Thymus (tissue), 11 donors: ENCODE measurements around the gene GTF2IRD1. TPM values are rescaled to one million over a fixed set of nuclear protein-coding genes. Genes with fewer than 3 reads are reported as not detected.
"Not testable (repeated sequence)": the region's sequence is repeated elsewhere in the genome, so short reads cannot be mapped to it uniquely, and the experiment has no call there.

ENCODE experiments used
- DNase-seq, 9 donors: peaks; one replicate each; pipeline ENCODE4 v3.0.0-alpha.2; 2013; ENCODE audit warnings: low spot score in 9 of 9, low read depth in 6 of 9, missing footprints in 1 of 9
- H3K27ac ChIP-seq, 2 donors: one replicate each; pipeline ENCODE4 v1.5.1; 2013; ENCODE audit warnings: control low read depth in 1 of 2, low read depth in 1 of 2, low read length in 1 of 2, mild to moderate bottlenecking in 1 of 2, moderate library complexity in 1 of 2
- H3K27me3 ChIP-seq, 2 donors: one replicate each; pipeline ENCODE4 v1.5.1; 2013; ENCODE audit warnings: low read length in 1 of 2; ENCODE audit not compliant: control insufficient read depth in 2 of 2, insufficient read depth in 1 of 2
- H3K36me3 ChIP-seq, 2 donors: one replicate each; pipeline ENCODE4 v1.5.1; 2013; ENCODE audit warnings: low read length in 1 of 2, mild to moderate bottlenecking in 1 of 2, moderate library complexity in 1 of 2; ENCODE audit not compliant: control insufficient read depth in 2 of 2, insufficient read depth in 2 of 2
- H3K4me1 ChIP-seq, 2 donors: one replicate each; pipeline ENCODE4 v1.5.1; 2013; ENCODE audit warnings: low read length in 2 of 2; ENCODE audit not compliant: control insufficient read depth in 2 of 2, insufficient read depth in 2 of 2
- H3K4me3 ChIP-seq, 2 donors: one replicate each; pipeline ENCODE4 v1.5.1; 2013; ENCODE audit warnings: low read length in 2 of 2, control low read depth in 1 of 2, mild to moderate bottlenecking in 1 of 2
- H3K9me3 ChIP-seq, 2 donors: one replicate each; pipeline ENCODE4 v1.5.1; 2013; ENCODE audit warnings: low read length in 1 of 2, mild to moderate bottlenecking in 1 of 2; ENCODE audit not compliant: control insufficient read depth in 2 of 2, insufficient read depth in 1 of 2
- WGBS: extraction: QIAGEN DNeasy Blood & Tissue Kit; methylation state at CpG from one replicate; pipeline ENCODE4 v1.1.7; 2013; 5-methylcytosine and 5-hydroxymethylcytosine counted together
- polyA plus RNA-seq: library from polyadenylated mRNA; stranded (reverse); fragments of 200-250 nt; gene quantifications from one replicate; pipeline ENCODE4 v1.2.3, GENCODE V29; 2013
- total RNA-seq: library from RNA; stranded (reverse); fragments of 120-200 nt; gene quantifications from one replicate; pipeline ENCODE4 v1.2.4, GENCODE V29; 2013
- donor health status: healthy.

Gene GTF2IRD1
- total and polyA plus RNA-seq, 2 donors: 4.7 to 14.6 TPM

- Histone ChIP-seq H3K4me3 (no peak overlapping the region), H3K27me3 (no peaks in the 10 kb centered on the region), H3K4me1 (peaks cover 11 to 26% of the 10 kb centered on the region in 2 donors), H3K36me3 (no peaks in the 10 kb centered on the region), H3K27ac (no peak overlapping the region), H3K9me3 (no peaks in the 10 kb centered on the region)
- no peak for DNase-seq
- 97% methylated on average over 14 of the region's 14 CpGs for WGBS
These were observed 165.6 kb downstream of the GTF2IRD1 start for GRCh38 chr7:74619235-74619860.

GRCh38 chr7:74622228-74622749 is 168.6 kb downstream of the GTF2IRD1 start:
- H3K36me3 ChIP-seq: no peaks in the 10 kb centered on the region
- no peaks in the 10 kb centered on the region for H3K27me3 ChIP-seq
- H3K27ac ChIP-seq: no peak overlapping the region
- H3K4me3 ChIP-seq: no peak overlapping the region
- peaks cover 8 to 14% of the 10 kb centered on the region in 2 donors for H3K4me1 ChIP-seq
- 96% methylated on average over 5 of the region's 5 CpGs for WGBS
- H3K9me3 ChIP-seq: no peaks in the 10 kb centered on the region
- no peak for DNase-seq

- DNase-seq: no peak
These were observed 169.4 kb downstream of the GTF2IRD1 start for GRCh38 chr7:74623135-74623534.

GRCh38 chr7:74625446-74625845 is 171.7 kb downstream of the GTF2IRD1 start:
- DNase-seq: peak in 1 of 9 donors; percentile 44
- no peak overlapping the region for H3K27ac ChIP-seq
- H3K36me3 ChIP-seq: no peaks in the 10 kb centered on the region
- H3K4me3 ChIP-seq: no peak overlapping the region
- no peaks in the 10 kb centered on the region for H3K9me3 ChIP-seq
- WGBS: 18% methylated on average over 3 of the region's 3 CpGs
- peaks cover 0 to 7% of the 10 kb centered on the region in 2 donors for H3K4me1 ChIP-seq
- H3K27me3 ChIP-seq: no peaks in the 10 kb centered on the region

More at GRCh38 chr7:74623135-74623534, 169.4 kb downstream of the GTF2IRD1 start:
- Histone ChIP-seq H3K4me3 (no peak overlapping the region), H3K27me3 (no peaks in the 10 kb centered on the region), H3K9me3 (no peaks in the 10 kb centered on the region), H3K4me1 (peaks cover under 1 to 11% of the 10 kb centered on the region in 2 donors), H3K27ac (no peak overlapping the region), H3K36me3 (no peaks in the 10 kb centered on the region)
- WGBS: 92% methylated on average over 9 of the region's 9 CpGs

GRCh38 chr7:74627661-74628411 is 174.1 kb downstream of the GTF2IRD1 start:
- H3K4me1 ChIP-seq: peaks cover 0 to 7% of the 10 kb centered on the region in 2 donors
- no peaks in the 10 kb centered on the region for H3K36me3 ChIP-seq
- no peaks in the 10 kb centered on the region for H3K27me3 ChIP-seq
- DNase-seq: peak in 1 of 9 donors; percentile 59
- 77% methylated on average over 12 of the region's 12 CpGs for WGBS
- no peak overlapping the region for H3K4me3 ChIP-seq
- H3K27ac ChIP-seq: peak overlapping the region; percentile 32 to 36
- no peaks in the 10 kb centered on the region for H3K9me3 ChIP-seq

GRCh38 chr7:74632505-74632904 is 178.8 kb downstream of the GTF2IRD1 start:
- Histone ChIP-seq H3K4me1 (peaks cover 0 to 7% of the 10 kb centered on the region in 2 donors), H3K36me3 (no peaks in the 10 kb centered on the region), H3K27me3 (no peaks in the 10 kb centered on the region), H3K9me3 (no peaks in the 10 kb centered on the region), H3K27ac (no peak overlapping the region), H3K4me3 (no peak overlapping the region)
- no peak for DNase-seq
- 94% methylated on average over 8 of the region's 8 CpGs for WGBS

GRCh38 chr7:74633451-74633921 is 179.8 kb downstream of the GTF2IRD1 start:
- Histone ChIP-seq H3K4me3 (no peak overlapping the region), H3K27me3 (no peaks in the 10 kb centered on the region), H3K4me1 (no peaks in the 10 kb centered on the region), H3K27ac (no peak overlapping the region), H3K36me3 (no peaks in the 10 kb centered on the region), H3K9me3 (no peaks in the 10 kb centered on the region)
- WGBS: 85% methylated on average over 9 of the region's 9 CpGs
- DNase-seq: no peak

- no peaks in the 10 kb centered on the region for H3K9me3 ChIP-seq
These were observed 184.0 kb downstream of the GTF2IRD1 start for GRCh38 chr7:74637745-74638144.

GRCh38 chr7:74650055-74650454 is 196.3 kb downstream of the GTF2IRD1 start:
- H3K4me1 ChIP-seq: peaks cover 3 to 11% of the 10 kb centered on the region in 2 donors
- peak overlapping the region; percentile 77 to 80 for H3K27ac ChIP-seq
- 6% methylated on average over 10 of the region's 11 CpGs for WGBS
- peak in 5 of 9 donors; percentile 66 to 87 (median 77) for DNase-seq
- not testable (repeated sequence) for H3K27me3 ChIP-seq, H3K36me3 ChIP-seq, H3K9me3 ChIP-seq
- H3K4me3 ChIP-seq: peak overlapping the region; percentile 16 to 39

More at GRCh38 chr7:74637745-74638144, 184.0 kb downstream of the GTF2IRD1 start:
- Histone ChIP-seq H3K36me3 (no peaks in the 10 kb centered on the region), H3K27me3 (no peaks in the 10 kb centered on the region), H3K4me1 (peaks cover 0 to 5% of the 10 kb centered on the region in 2 donors), H3K27ac (no peak overlapping the region), H3K4me3 (no peak overlapping the region)
- 99% methylated on average over 7 of the region's 7 CpGs for WGBS
- DNase-seq: no peak
